Activated CD4-positive, alpha-beta T cell treated with anti-CD3 and anti-CD28 coated beads for 48 hours (primary cell): ENCODE measurements around the gene XYLT1.
"Not testable (repeated sequence)": the region's sequence is repeated elsewhere in the genome, so short reads cannot be mapped to it uniquely, and the experiment has no call there.

ENCODE experiments used
- DNase-seq: peaks from one replicate; pipeline ENCODE4 v3.0.0-alpha.2; 2020

The XYLT1 gene

DNA sequence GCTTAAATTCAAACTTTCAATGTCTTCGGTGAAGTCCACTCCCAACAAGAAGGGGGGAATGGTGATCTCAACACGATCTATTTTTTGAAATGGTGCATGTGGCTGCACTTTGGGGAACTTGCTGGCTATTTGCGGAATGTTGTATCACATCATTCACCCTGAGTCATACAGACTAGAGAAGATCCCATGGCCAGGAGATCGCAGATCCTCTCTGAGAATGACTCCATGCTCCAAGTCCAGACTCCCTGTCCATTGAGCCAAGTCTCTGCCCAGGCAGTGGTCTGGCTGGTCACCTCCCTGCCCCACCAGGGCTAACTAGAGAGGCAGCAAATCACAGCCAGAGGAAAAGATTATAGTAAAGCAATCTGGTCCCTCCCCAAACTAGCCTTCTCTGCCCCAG, 120.6 kb downstream of the XYLT1 start:
- no peak for DNase-seq

GRCh38 chr16:17348826-17349225, 121.9 kb downstream of the XYLT1 start:
- no peak for DNase-seq

DNA sequence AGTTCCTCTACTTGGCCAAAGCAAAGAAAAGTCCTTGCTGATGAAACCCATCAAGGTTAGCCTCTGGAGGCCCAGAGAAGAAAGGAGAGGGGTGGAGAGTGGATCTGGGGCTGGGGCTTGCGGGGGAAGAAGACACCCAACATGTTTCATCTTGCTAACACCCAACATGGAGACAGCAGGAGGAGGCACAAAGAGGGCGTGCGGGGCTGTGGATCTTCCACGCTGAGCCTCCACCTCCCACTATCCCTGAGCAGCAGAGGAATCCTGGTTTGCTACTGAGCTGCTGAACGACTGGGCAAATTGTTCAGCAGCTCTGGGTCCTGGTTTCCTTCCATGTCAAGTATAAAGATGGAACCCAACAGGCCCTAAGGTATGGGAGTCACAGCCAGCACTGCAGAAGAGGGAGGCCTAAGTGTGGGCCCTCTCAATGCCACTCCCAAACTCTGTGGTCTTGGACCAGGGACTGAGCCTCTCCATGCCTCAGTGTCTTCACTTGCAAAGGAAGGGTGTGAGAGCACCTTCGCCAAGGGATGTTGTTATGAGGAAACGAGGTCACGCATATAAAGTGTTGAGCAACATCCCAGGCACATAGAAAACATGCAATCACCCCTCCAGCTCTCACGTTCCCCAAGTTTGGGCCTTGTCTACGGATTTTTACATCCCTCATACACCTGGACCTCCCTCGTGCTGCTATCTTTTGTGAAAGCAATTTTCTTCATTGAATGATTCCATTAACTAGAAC, 122.5 kb downstream of the XYLT1 start:
- no peak for DNase-seq

DNA sequence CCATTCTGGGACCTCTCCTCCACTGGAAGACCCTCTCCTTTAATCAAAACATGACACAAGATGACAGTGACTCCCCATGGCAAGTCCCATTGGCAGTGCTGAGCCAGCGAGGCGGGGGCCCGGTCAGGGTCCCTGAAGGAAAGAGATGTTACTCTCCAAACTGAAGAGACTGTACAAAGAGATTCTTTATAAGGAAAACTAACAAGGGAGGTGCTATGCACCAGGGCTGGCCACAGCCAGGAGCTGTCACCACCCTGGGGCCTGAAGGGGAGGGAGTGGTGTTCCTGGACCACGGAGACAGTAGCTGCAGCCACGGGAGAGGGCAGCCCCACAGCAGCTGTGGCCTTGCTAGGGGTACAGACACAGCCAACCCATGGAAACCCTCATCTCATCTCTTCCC, 123.1 kb downstream of the XYLT1 start:
- no peak for DNase-seq

DNA sequence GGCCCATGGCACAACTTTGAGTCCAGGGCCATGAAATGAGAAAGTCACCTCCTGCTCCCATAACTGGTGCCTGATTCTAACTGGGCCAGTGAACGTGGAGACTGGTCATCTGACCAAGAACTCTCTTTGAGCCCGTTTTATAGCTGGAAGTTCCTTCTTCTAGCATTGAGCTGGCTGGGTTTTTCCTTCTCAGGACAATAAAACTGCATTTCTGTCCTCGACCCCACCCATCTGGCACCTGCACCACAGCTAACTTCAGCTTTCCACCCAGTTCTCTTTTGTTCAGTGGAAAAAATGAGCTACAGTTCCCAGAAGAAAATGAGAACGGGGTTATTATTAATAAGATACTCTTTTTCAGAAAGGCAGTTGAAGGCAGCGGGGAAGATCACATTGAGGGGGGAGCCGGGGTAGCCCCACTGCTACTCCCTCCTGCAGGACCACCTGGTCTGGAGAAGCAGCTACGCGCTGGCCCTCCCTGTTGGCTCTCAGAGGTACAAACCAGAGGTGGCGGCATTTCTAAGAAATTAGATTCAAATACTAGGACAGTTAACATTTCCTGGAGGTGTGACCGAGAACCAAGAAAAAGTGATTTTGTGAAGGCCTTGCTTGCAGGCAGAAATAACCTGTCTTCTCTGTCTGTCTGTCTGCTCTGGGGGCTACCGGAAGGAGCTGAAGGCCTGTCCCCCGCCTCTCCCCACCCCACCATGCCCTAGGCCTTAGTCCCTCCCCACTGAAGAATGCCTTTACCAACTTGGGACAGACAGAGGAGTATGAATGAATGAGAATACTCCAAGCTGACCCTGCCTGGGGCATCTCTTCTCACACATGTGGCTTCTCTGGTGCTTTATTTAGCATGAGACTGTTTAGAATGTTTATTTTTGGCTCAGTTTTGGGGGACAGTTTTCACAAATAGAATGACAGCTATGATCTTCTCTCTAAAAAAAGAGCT, 123.9 kb downstream of the XYLT1 start:
- peak; percentile 33 for DNase-seq

DNA sequence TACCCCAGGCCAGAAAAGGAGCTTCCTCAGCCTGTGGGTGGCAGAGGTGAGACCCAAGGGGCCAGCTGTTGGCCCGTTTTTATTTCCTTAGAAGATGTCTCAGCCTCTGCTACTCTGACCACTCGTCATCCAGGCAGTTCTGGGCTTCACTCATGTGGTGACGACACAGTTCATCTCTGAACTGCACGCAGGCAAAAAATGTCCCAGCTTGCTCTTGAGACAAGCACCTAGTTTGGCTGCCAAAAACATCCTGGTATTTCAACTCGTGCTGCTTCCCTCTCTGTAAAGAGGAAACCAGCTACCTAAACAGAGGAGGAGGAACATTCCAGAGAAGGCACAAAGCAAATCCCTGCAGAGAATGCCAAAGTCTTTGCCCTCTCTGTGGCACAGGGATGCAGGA, 125.7 kb downstream of the XYLT1 start:
- peak; percentile 35 for DNase-seq

DNA sequence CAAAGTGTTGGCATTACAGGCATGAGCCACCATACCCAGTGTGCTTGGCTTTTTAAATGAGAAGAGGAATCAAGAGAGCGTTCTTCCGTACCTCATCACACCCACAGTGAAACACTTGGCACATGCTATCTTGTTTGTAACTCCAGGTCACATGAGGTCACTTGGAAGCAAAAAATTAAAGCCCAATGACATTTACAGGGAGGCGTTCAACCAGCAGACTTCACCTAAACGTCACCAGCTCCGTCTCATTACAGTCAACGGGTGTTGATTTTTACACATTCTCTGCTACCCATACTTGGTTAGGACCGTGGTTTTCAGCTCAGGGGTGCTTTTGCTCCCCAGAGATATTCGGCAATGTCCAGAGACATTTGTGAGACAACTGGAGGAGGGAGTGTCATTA, 127.0 kb downstream of the XYLT1 start:
- DNase-seq = no peak

DNA sequence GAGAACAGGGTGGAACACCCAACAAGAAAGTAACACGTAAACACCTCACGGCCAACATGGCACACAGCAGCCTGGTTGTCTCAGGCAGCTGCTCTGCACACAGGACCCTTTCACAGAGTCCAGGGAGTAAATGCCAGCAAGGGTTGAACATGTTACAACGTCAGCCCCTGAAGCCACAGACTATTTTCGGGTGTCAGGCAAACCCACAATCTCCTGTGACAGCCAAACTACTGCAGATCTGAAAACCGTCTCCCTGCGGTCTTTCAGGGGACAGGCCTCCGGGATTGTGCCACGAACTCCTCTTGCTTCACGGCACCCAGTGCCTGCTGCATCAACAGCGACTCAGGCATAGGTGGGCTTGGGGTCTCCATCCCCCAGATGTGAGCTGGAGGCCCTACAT, 127.7 kb downstream of the XYLT1 start:
- DNase-seq = peak; percentile 47

DNA sequence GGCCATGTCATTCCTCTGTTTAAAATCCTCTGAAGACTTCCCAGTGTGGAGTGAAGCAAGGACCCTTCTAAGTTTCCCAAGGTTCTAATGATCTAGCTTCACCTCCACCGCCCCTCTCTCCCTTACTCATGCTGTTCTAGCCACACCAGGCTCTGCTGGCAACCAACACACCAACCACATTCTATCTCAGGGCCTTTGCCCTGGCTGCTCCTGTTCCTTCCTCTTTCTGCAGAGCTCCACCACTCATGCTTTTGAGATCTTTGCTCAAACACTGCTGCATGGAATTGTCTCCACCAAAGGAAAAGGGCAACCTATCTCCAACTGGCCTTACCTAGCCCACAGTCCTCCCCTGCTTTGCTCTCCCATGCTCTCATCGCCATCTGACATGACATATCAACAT, 128.7 kb downstream of the XYLT1 start:
- peak; percentile 25 for DNase-seq

- DNase-seq = no peak
Observed at GRCh38 chr16:17340804-17341203, 130.0 kb downstream of the XYLT1 start.

DNA sequence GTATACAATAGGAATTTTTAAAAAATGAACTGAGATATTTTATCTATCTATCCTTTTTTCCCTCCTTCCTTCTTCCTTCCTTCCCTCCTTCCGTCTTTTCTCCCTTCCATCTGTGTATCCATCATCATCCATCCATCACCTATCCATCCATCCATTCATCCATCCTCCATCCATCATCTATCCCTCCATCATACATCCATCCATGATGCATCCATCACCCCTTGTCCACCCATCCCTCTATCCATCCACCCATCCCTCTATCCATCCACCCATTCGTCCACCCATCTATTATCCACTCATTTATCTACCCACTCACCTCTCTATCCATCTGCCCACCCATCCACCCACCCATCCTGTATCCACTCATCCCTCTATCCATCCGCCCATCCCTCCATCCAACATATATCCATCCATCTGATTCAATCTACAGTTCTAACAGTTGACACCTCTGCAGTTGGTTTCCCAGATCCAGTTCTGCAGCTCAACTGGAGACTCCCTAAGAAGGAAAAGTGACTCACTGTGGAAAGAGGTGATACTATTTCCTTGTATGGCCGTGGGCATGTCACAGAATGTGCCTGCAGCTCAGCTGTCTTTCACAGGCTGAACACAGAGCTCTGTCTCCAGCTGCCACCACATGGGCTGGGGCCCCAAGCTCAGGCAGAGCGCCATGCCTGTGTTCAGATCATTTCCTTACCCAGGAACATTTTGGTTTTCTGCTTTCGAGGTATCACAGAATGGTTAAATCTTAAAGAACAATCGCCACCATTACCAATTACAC, 130.8 kb downstream of the XYLT1 start:
- DNase-seq = no peak

DNA sequence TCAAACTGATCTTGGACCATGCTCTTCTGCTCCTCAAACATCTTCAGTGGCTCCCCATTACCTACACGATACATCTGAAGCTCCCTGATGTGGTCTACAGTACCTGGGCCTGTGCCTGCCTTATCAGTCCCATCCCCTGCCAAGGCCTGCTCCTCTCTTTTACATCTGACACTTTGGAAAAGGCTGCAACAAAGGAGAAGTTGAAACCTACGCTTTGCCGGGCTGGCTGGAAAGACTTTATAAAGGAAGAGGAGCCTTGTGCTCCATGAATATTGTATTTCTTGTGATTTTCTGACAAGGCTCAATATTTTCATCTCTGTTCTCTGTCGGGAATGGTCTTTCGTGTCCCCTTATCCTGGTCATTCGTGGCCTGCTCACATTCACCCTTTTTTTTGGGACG, 132.5 kb downstream of the XYLT1 start:
- DNase-seq = no peak

DNA sequence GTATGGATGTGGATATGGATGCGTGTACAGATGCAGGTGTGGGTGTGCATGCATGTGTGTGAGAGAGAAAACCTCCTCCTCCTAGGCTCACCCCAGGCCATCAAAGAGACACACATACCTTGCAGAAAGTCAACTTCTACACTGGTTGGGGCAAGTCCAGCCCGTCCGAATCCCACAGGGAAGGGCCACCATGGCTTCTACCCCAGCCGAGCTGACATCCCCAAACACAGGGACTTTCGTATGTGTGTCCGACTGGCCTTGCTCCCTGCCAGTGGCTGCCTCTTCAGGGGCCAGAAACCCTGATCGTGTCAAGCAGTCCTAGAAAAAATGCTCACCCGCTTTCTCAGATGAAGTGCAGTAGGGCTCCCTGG, 134.2 kb downstream of the XYLT1 start:
- DNase-seq = no peak

DNA sequence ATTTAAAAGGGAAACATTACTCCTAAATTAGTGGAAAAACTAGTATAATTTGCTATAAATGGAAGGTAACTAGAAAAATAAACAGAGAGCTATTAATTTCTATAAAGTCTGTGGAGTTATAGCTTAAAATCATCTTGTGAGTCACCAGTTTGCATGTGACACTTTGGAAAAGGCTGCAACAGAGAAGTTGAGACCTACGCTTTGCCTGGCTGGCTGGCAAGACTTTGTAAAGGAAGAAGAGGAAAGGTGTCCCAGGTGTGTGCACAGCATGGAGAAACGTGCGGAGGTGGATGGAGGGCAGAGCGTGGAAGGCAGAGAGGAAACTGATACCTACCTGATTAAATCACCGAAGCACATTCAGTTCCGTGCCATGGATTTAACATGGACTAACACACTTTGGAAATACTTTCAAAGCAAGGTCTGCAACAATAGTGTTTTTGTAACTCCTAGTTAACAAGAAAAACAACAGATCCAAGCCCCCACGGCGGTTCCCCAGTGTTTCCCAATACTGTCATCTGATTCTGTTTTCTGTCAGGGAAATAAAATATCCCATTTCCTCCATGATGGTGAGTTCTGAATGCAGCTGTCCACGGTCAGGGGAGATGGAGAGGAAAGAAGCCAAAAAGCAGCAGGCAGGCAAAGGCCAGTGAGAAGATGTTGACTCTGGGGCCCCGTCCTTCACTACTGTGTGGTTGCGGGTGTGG, 134.8 kb downstream of the XYLT1 start:
- DNase-seq = no peak

- DNase-seq = not testable (repeated sequence)
Observed at GRCh38 chr16:17335406-17335805, 135.4 kb downstream of the XYLT1 start.

DNA sequence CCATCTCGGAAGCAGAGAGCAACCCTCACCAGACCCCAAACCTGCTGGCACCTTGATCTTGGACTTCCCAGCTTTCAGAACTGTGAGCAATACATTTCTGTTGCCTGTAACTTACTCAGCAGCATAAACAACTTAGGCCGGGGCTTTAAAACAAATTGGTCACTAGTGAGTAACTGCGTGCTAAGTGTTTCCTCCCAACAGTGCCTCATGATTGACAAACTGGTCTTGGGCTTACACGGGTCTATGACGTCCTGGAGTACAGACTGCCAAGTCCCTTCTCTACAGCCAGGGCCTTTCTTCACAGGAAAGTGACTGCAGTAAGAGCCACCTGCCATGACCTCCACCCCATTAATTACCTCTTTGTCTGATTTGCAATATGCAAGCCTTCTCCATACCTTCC, 136.7 kb downstream of the XYLT1 start:
- no peak for DNase-seq

DNA sequence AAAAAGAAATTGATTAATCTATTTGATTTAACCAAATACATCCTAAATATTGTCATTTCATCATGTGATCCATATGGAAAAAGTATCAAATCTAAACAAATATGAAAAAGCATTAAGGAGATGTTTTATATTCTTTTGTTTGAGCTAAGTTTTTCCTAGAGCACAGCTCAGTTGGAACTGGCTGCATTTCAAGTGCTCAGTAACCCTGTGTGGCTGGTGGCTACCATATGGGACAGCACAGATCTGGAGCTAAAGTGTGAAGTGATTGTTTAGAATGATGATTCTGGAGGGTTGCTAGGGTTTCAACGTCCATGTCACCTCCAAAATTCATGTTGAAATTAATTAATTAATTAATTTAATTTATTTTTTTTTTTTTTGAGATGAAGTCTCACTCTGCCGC, 137.5 kb downstream of the XYLT1 start:
- no peak for DNase-seq

DNA sequence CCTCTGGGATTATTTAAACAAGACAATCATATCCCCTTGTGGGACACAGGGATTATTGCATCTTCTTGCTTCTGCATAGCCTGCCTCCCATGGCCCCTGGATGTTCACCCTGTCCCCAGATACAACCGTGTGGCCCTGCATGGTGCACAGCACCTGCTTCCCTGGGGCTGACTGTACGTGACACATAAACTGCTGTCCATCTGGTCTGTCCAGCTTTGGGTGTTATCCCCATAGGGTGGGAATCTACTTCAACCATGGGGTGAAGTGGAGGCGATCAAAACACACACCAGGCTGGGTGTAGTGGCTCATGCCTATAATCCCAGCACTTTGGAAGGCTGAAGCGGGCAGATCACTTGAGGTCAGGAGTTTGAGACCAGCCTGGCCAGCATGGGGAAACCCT, 138.8 kb downstream of the XYLT1 start:
- DNase-seq = no peak

- DNase-seq = no peak
Observed at GRCh38 chr16:17331071-17331607, 139.6 kb downstream of the XYLT1 start.

GRCh38 chr16:17330044-17330443, 140.7 kb downstream of the XYLT1 start:
- no peak for DNase-seq

DNA sequence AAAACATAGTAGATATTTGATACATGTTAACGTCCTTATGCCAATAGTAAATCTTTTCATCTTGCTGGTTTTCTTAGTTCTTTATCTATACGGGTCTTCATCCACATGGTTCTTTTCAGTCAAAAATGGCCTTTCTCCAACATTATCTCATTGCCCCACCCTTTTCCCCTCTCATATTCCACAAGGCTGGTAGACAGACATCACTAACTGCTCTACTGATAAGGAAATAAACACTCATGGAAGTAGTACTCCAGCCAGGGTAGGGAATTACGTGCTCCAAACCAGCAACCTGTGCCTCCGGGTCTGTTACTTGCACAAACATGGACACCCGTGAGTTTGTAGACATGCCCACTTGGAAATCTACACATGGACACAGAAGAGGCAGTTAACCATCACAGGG, 141.4 kb downstream of the XYLT1 start:
- DNase-seq = no peak

DNA sequence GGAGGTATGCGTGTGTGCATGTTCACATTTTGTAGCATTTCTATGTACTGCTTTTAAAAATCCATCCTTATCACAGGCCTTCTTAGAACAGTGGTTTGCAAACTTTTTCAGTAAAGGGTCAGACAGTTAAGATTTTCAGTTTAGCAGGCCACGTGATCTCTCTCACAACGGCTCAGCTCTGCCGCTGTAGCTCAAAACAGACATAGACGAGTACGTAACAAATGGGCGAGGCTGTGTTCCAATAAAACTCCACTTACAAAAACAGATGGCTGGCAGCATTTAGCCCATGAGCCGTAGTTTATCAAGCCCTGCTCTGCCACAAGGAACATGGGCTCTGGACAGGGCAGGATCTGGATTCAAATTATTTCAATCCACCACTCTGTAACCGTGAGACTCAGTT, 141.8 kb downstream of the XYLT1 start:
- no peak for DNase-seq
